IPS-18c (cell line): ENCODE measurements around the gene JARID2.
"Not testable (repeated sequence)": the region's sequence is repeated elsewhere in the genome, so short reads cannot be mapped to it uniquely, and the experiment has no call there.

Experiments
- H3K4me3 ChIP-seq: 2 replicates; pipeline ENCODE4 v1.7.0; 2013; ENCODE audit warnings: low read depth, mild to moderate bottlenecking, low read length, moderate library complexity; ENCODE audit not compliant: insufficient read depth
- H3K9me3 ChIP-seq: one replicate; pipeline ENCODE4 v1.6.1; 2013; ENCODE audit warnings: mild to moderate bottlenecking, low read length, moderate library complexity; ENCODE audit not compliant: control insufficient read depth, insufficient read depth

Gene JARID2

DNA sequence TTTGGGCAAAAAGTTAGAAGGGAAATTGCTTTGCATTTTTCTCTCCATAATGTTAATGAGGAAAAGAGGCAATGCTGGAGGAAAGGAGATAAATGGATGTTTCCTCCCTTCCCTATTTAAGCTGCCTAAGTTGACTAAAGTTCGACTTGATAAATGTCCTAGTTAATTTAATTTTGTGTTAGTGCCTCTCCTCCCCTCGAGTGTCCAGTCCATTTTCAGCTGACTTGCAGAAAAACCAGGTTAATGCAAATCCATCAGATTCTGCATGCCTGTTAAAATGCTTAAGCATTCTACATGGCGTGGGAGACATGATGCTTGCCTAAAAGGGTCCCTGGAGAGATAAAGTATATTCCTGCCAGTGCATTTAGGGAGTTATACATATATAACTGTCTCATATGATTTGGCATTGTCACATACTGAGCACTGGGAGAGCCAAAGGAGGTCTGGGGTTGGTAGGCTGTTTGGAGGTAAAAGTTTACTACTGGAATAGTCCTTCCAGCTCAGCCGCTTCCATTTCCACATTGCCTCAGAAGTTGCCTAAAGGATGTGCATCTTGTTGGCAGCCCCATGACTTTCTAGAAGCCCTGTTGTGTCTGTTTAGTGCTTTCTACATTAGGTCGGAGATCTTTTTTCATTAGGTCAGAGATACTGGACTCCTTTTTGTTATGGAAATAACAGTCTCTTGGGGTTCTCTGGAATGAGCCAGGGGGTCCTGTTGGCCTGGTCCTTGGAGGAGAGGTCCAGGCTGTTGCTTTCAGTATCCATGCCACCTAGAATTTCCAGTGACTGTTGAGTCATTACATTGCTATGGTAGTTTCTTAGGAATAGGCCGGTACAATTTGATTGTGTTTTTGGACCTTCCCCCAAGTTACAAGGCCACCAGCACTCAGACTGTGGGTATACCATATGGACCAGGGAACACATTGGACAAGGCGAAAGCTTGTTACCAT is 30.4 kb downstream of the JARID2 start:
- no peak overlapping the region for H3K4me3 ChIP-seq
- no peaks in the 10 kb centered on the region for H3K9me3 ChIP-seq

DNA sequence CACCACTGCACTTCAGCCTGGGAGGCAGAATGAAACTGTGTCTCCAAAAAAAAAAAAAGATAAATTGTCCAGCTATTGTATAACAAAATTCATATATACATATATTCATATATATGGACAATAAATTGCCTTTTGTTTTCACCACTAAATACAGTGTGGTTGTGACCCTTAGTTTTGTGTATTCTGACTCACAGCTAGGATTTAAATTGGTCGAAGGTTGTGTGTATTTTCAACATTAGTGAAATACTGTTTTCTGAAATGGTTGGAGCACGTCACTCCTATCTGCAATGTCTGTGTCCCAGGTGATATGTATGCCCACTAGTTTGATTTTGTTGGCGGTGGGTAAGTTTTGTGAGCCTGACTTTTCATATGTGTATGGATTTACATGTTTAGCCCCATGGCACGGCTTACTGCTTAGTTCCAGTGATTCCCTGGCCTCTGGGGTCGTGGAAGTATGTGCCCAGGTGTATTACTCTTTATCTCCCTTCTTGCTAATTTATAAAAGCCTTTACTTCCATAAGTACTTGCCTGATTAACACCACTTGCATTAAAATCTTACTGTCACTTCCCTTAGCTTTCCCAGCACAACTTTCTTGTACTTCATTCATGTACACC is 33.3 kb downstream of the JARID2 start:
- Histone ChIP-seq H3K4me3 (no peak overlapping the region), H3K9me3 (no peaks in the 10 kb centered on the region)

DNA sequence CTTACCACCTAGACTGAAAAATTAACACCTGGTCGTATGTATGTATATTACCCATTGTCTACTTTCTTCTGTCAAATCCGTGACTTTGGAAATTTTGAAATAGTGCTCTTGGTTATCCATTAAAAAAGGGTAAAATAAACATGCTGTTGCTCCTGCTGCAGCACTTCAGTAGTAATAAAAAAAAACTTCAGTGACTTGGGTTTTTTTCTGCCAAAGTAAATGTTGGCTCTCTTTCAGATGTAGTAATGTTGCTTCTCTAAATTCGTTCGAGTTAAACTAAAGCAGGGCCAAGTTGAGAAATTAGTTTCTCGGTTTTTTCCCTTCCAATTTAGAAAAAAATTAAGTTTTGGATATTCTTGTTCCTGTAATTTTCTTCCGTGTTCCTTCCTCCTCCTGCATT is 34.2 kb downstream of the JARID2 start:
- Histone ChIP-seq H3K4me3 (no peak overlapping the region), H3K9me3 (no peaks in the 10 kb centered on the region)

DNA sequence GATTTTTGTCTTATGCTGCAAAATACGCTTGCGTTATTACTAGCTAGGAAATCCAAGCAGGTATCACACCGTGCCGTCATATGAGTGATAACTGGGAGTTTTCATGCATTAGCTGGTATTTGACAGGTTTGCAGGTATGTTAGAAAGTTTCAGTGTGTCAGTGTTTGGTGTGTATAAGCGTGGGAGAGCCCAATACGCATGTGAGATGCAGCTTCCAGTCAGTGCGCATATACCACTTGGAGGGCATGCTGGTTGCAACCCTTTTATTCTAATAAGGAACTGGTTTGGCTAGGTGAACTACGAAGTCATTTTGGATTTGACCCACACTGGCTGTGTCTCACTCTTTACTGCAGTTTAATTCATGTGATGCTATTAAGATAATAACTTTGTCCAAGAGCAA is 35.1 kb downstream of the JARID2 start:
- no peaks in the 10 kb centered on the region for H3K9me3 ChIP-seq
- H3K4me3 ChIP-seq: no peak overlapping the region

DNA sequence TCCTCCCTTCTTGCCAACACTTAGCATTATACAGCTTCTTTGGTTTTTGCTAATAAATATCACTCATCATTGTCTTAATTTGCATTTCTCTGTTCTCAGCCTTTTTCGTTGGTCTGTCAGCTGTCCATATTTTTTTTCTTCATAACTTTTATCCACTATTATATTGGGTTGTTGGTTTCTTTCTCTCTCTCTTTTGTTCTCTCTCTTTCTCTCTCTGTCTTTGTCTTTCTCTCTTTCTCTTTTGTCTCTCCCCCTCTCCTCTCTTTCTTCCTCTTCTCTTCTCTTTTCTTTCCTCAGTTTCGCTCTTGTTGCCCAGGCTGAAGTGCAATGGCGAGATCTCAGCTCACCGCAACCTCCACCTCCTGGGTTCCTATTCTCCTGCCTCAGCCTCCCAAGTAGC is 36.5 kb downstream of the JARID2 start:
- Histone ChIP-seq H3K9me3 (no peaks in the 10 kb centered on the region), H3K4me3 (no peak overlapping the region)

DNA sequence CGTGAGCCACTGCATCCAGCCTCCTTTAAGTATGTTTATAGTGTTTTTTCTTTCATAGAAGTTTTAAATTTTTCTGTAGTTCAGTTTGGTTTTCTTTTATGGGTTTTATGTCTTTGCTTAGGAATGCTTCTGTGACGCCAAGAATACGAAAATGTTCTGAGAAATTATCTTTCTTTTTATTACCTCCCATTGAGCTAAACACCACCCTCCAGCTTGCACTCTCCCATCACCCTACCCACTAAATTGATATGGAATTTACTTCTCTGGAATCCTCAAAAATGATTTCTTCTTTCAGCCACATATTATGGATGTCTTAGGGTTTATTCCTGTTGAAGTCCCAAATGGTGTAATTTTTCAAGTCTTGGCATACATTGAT is 38.1 kb downstream of the JARID2 start:
- Histone ChIP-seq H3K4me3 (no peak overlapping the region), H3K9me3 (no peaks in the 10 kb centered on the region)

DNA sequence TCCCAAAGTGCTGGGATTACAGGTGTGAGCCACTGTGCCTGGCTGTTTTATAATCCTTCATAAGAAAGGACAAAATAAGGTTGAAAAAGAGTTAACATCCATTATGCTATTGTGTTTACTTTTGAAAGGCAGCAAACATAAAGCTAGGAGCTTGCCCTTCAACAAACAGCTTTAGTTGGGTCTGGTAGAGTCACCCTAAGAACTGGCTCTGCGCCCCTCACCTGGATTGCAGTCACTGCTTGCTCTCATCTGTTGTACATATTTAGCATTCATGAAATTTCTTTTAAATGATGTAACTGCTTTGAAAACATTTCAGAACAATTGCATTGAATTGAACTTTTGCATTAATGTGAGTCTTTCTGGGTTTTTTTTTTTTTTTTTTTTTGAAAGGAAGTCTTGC is 38.9 kb downstream of the JARID2 start:
- no peaks in the 10 kb centered on the region for H3K9me3 ChIP-seq
- no peak overlapping the region for H3K4me3 ChIP-seq

DNA sequence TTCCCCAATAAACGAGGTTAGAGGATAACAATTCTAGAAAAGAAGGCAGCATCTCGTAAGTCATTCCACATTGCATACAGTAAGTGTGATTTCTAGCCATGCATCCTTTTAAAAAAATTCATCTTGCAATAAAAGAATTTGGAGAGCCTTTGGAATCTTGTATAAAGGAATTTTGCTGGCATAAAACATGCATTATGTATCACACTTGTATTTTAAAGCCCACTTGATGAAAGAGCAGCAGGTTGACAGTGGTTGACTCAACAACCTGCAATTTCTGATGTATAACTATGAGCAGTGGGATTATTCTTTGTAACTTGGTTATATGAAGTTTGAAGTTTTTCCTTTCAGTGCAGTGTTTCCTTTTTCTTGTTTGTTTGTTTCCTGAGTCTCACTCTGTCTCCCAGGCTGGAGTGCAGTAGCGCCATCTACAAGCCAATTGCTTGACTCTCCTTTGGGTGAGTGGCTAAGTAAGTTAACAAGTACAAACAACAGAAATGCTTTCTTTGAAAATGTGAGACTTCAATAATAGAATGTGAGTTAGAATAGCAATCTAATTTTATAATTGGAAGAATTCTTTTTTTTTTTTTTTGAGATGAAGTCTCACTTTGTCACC is 39.9 kb downstream of the JARID2 start:
- H3K4me3 ChIP-seq: no peak overlapping the region
- H3K9me3 ChIP-seq: no peaks in the 10 kb centered on the region

DNA sequence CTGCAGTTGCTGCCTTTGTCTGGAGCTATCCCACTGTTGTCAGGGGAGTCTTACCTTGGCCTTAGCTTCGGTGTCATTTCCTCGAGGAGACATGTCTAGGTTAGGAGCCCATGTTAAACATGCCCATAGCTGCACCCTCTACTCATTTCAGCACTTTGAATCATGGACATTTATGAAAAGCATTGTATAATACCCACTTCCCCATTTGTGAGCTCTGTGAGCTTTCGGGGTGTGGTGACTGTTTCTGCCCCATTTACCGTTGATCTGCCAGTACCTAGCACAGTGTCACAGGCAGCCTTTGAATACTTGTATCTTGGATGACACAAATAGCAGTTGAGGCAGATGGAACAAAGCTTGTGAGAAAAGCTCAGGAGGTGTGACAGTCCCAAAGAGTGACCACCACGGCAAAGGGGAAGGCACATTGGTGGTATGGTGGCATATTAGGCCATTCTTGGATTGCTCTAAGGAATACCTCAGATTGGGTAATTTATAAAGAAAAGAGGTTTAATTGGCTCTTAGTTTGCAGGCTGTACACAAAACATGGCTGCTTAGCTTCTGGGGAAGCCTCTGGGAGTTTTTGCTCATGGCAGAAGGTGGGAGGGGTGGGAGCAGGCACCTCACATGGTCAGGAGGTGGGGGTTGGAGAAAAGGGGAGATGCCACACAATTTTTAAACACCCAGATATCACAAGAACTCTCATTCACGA is 42.0 kb downstream of the JARID2 start:
- Histone ChIP-seq H3K4me3 (no peak overlapping the region), H3K9me3 (no peaks in the 10 kb centered on the region)

DNA sequence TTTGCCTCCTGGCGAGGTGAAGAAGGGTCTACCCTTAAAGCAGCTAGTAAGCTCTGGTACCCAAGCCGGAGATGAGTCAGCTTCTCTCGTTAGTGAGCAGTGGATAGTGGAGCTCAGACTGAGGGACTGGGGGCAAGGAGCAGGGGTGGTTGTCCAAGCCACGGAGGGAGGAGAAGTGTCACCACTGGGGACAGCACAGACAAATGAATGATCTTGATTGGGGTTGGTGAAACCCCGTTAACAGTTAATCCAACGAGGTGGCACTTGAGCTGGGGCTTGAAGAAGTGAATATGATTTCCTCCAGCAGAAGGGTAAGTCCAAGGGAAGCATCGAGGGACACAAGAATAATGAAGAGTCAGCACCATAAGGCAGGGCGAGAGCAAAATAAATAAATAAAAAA is 43.0 kb downstream of the JARID2 start:
- Histone ChIP-seq H3K4me3 (no peak overlapping the region), H3K9me3 (no peaks in the 10 kb centered on the region)

DNA sequence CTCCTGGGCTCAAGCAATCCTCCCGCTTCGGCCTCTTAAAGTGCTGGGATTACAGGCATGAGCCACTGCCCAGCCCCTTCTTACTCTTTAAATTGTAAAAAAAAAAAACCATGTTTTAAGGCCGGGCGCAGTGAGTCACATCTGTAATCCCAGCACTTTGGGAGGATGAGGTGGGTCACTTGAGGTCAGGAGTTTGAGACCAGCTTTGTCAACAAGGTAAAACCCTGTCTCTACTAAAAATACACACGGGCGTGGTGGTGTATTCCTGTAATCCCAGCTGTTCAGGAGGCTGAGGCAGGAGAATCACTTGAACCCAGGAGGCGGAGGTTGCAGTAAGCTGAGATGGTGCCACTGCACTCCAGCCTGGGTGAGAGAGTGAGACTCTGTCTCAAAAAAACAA is 43.6 kb downstream of the JARID2 start:
- not testable (repeated sequence) for H3K4me3 ChIP-seq, H3K9me3 ChIP-seq

DNA sequence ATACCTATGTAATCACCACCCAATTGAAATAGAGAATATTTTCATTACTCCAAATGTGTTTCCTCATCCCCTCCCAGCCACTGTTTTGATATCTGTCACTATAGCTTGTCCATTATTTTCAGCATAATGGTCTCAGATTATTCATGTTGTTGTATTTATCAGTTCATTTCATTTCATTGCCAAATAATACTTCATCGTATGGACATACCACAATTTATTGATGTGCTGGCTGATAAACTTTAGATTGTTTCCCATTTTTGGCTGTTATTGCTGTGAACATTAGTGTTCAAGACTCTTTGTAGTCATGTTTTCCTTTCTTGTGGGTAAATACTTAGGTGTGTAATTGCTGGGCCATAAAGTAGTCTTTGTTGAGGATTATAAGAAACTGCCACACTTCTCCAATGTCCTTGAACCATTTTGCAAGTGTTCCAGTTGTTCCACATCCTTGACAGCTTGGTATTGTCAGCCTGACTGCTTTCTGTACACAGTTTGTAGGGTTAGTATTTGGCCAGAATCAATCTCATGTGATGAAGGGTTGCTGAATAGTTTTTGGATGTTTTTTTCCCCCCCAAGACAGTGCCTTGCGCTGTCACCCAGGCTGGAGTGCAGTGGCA is 44.3 kb downstream of the JARID2 start:
- H3K4me3 ChIP-seq: no peak overlapping the region
- no peaks in the 10 kb centered on the region for H3K9me3 ChIP-seq

DNA sequence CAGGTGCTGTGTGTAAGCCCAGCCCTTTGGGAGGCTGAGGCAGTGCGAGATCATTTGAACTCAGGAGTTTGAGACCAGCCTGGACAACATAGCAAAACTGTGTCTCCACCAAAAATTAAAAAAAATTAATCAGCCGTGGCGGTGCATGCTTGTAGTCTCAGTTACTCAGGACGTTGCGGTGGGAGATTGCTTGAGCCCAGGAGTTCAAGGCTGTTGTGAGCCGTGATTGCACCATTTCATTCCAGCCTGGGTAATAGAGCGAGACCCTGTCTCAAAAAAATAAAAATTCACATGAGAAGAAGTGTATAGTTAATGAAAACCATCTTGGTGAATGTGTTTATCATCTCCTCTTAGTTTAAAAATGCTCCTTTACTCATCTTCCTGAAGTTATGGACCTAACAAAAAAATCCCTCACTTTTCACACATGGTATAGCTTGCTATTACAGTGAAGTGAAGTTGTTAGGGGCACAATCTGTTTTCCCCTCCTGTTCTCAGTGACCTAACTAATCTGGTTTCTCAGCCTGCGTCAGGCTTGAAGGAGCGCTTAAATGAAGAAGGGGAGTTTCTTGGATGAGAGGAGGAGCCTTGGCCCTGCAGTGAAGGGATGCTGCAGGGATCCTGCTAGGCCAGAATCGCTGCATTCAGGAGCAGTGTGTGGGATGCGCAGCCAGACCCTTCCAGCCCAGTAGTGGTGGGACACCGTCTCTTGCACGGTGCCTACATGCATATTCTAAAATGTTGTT is 45.3 kb downstream of the JARID2 start:
- H3K9me3 ChIP-seq: no peaks in the 10 kb centered on the region
- no peak overlapping the region for H3K4me3 ChIP-seq

DNA sequence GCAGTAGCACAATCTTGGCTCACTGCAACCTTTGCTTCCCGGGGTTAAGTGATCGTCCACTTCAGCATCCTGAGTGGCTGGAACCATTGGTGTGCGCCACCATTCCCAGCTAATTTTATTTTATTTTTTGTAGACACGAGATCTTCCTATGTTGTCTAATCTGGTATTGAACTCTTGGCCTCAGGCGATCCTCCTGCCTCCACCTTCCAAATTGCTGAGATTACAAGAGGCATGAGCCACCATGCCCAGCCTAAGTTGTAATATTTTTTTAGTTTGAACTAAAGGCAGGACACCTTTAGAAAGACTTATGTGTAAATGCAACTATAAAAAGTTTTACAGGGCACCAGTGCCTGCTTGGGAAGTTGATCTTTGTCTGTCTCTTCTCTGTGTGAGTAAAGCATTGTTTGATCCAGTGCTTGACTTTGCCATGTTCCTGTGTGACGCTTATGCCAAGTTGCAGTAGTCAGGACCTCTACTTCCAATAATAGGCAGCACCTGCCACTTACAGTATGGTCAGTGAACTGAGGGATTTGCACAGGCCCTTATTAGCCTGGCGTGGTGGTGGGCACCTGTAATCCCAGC is 46.9 kb downstream of the JARID2 start:
- no peaks in the 10 kb centered on the region for H3K9me3 ChIP-seq
- H3K4me3 ChIP-seq: no peak overlapping the region

DNA sequence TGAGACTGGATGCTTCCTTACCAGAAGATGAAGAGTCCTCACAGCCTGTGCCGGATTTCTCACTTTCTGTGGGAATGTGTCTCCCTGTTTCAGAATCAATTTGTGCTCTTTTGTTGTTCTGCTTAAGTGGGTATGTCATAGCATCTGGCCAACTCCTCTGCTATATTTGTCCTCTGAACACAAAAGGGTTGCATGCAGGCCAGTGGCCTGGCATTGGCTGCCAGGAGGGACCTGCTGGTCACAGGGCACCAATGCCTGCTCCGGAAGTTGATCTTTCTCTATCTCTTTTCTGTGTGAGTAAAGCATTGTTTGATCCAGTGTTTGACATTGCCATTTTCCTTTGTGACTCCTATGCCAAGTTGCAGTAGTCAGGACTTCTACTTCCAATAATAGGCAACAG is 47.8 kb downstream of the JARID2 start:
- Histone ChIP-seq H3K9me3 (no peaks in the 10 kb centered on the region), H3K4me3 (no peak overlapping the region)

DNA sequence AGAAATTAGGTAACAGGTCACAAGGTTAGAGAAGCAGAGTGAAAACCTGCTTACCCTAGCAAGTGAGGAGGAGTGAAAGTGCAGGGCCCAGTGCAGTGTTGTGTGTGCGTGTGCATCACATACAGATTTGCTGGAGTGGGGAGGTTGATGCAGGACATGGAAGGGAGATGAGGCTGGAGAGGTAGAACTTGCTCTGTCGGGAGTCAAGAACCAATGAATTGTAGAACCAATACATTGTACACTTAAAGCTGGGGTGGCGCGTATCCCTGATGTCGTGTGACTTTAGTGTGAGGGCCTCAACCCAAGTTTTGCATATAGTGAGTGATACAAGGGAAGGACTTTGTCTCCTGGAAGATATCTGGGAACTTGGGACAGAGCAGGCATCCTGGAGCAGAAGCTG is 48.6 kb downstream of the JARID2 start:
- H3K4me3 ChIP-seq: no peak overlapping the region
- H3K9me3 ChIP-seq: no peaks in the 10 kb centered on the region
